ENCODE data around the gene GOLPH3. TPM values are rescaled to one million over a fixed set of nuclear protein-coding genes. Genes with fewer than 3 reads are reported as not detected.
"Not testable (repeated sequence)": the region's sequence is repeated elsewhere in the genome, so short reads cannot be mapped to it uniquely, and the experiment has no call there.

The GOLPH3 gene
- total and polyA plus RNA-seq, 9 donors: 54.2 to 88.9 (median 80.2) TPM

- no peaks in the 10 kb centered on the region for H3K9me3 ChIP-seq
- no peak overlapping the region for H3K4me3 ChIP-seq
- intact Hi-C loops (cut with DNase I): loop anchor here in 1 of 4 donors (10.0 kb wide), 1 partner anchor 503 kb away; no protein-coding TSS in a partner anchor
- peak in 1 of 5 donors; percentile 10 for DNase-seq
- no peak overlapping the region for H3K27ac ChIP-seq
- WGBS, 3 donors: 87 to 90% (median 87%) methylated on average over 23 to 24 of the region's 24 CpGs
- H3K36me3 ChIP-seq: no peaks in the 10 kb centered on the region
- no peak for TF ChIP-seq EP300 (IDR thresholded peaks at IDR 0.05)
- TF ChIP-seq POLR2A (IDR thresholded peaks at IDR 0.05): no peak
- TF ChIP-seq CTCF (IDR thresholded peaks at IDR 0.05): no peak
- H3K27me3 ChIP-seq: no peaks in the 10 kb centered on the region
- H3K4me1 ChIP-seq (ENCODE audit: insufficient read depth): peaks cover 6% of the 10 kb centered on the region
Observed at GRCh38 chr5:32087086-32088082, 86.7 kb downstream of the GOLPH3 start.

- Histone ChIP-seq H3K27me3 (no peaks in the 10 kb centered on the region), H3K4me3 (no peak overlapping the region), H3K36me3 (no peaks in the 10 kb centered on the region), H3K27ac (no peak overlapping the region), H3K4me1 (ENCODE audit: insufficient read depth) (no peaks in the 10 kb centered on the region), H3K9me3 (no peaks in the 10 kb centered on the region)
- 86 to 88% (median 86%) methylated on average over 10 of the region's 10 CpGs for WGBS, 3 donors
- no peak for TF ChIP-seq EP300 (IDR thresholded peaks at IDR 0.05)
- no peak for TF ChIP-seq POLR2A (IDR thresholded peaks at IDR 0.05)
- TF ChIP-seq CTCF (IDR thresholded peaks at IDR 0.05): no peak
- intact Hi-C loops (cut with DNase I): loop anchor here in 1 of 4 donors (10.0 kb wide), 1 partner anchor 499 kb away; no protein-coding TSS in a partner anchor
- no peak for DNase-seq
Observed at GRCh38 chr5:32083981-32084430, 90.1 kb downstream of the GOLPH3 start.

- Histone ChIP-seq H3K4me3 (no peak overlapping the region), H3K9me3 (no peaks in the 10 kb centered on the region), H3K4me1 (ENCODE audit: insufficient read depth) (no peaks in the 10 kb centered on the region), H3K27me3 (no peaks in the 10 kb centered on the region), H3K27ac (no peak overlapping the region), H3K36me3 (no peaks in the 10 kb centered on the region)
- 74 to 76% (median 76%) methylated on average over 4 of the region's 4 CpGs for whole genome bisulfite sequencing, 3 donors
- intact Hi-C loops (cut with DNase I): loop anchor here in 1 of 4 donors (10.0 kb wide), 1 partner anchor 498 kb away; no protein-coding TSS in a partner anchor
- TF ChIP-seq CTCF (IDR thresholded peaks at IDR 0.05) (no peak), EP300 (IDR thresholded peaks at IDR 0.05) (no peak), POLR2A (IDR thresholded peaks at IDR 0.05) (no peak)
- no peak for DNase-seq
Observed at GRCh38 chr5:32082701-32083100, 91.4 kb downstream of the GOLPH3 start.

- not testable (repeated sequence) for DNase-seq; H3K4me3 ChIP-seq; H3K4me1 ChIP-seq (ENCODE audit: insufficient read depth); H3K27me3 ChIP-seq; H3K36me3 ChIP-seq; H3K9me3 ChIP-seq; H3K27ac ChIP-seq
- intact Hi-C loops (cut with DNase I): loop anchor here in 1 of 4 donors (10.0 kb wide), 1 partner anchor 496 kb away; no protein-coding TSS in a partner anchor
- WGBS, 3 donors: 95 to 100% (median 98%) methylated on average over 1 of the region's 1 CpG
Observed at GRCh38 chr5:32080565-32080964, 93.6 kb downstream of the GOLPH3 start.

GRCh38 chr5:32078855-32079254, 95.3 kb downstream of the GOLPH3 start:
- not testable (repeated sequence) for H3K27ac ChIP-seq; H3K4me1 ChIP-seq (ENCODE audit: insufficient read depth); H3K27me3 ChIP-seq; H3K4me3 ChIP-seq; H3K36me3 ChIP-seq; DNase-seq; H3K9me3 ChIP-seq
- 89 to 90% (median 90%) methylated on average over 6 of the region's 6 CpGs for WGBS, 3 donors
- intact Hi-C loops (cut with DNase I): loop anchor here in 2 of 4 donors (5.0 to 10.0 kb wide), 2 partner anchors 144 to 252 kb away; no protein-coding TSS in a partner anchor

All from ovary (tissue), 9 donors.